Measurements from ENCODE around the gene FYTTD1. TPM values are rescaled to one million over a fixed set of nuclear protein-coding genes. Genes with fewer than 3 reads are reported as not detected.

Gene FYTTD1
- total RNA-seq, 1 donor from 2014 or later, result 24.5 TPM

GRCh38 chr3:197814372-197814771 lies 64.7 kb downstream of the FYTTD1 start:
- TF ChIP-seq CTCF (IDR thresholded peaks at IDR 0.05; ENCODE audit: insufficient read depth, low read length, poor library complexity, severe bottlenecking), result no peak
- Histone ChIP-seq H3K36me3 (ENCODE audit: control insufficient read depth, insufficient read depth, low read length) (no peaks in the 10 kb centered on the region), H3K4me3 (ENCODE audit: low read depth, low read length) (no peak overlapping the region), H3K27me3 (ENCODE audit: control insufficient read depth, insufficient read depth, low read length) (no peaks in the 10 kb centered on the region)
- no peak for DNase-seq (ENCODE audit: low read depth)

GRCh38 chr3:197820550-197821335 lies 71.1 kb downstream of the FYTTD1 start:
- no peak overlapping the region for H3K4me3 ChIP-seq (ENCODE audit: low read depth, low read length)

GRCh38 chr3:197829397-197830045 lies 79.8 kb downstream of the FYTTD1 start:
- Histone ChIP-seq H3K27me3 (ENCODE audit: control insufficient read depth, insufficient read depth, low read length) (no peaks in the 10 kb centered on the region), H3K4me3 (ENCODE audit: low read depth, low read length) (no peak overlapping the region), H3K36me3 (ENCODE audit: control insufficient read depth, insufficient read depth, low read length) (no peaks in the 10 kb centered on the region)
- DNase-seq (ENCODE audit: low read depth), result no peak
- no peak for TF ChIP-seq CTCF (IDR thresholded peaks at IDR 0.05; ENCODE audit: insufficient read depth, low read length, poor library complexity, severe bottlenecking)

More at GRCh38 chr3:197820550-197821335, 71.1 kb downstream of the FYTTD1 start:
- Histone ChIP-seq H3K36me3 (ENCODE audit: control insufficient read depth, insufficient read depth, low read length) (no peaks in the 10 kb centered on the region), H3K27me3 (ENCODE audit: control insufficient read depth, insufficient read depth, low read length) (no peaks in the 10 kb centered on the region)
- DNase-seq (ENCODE audit: low read depth), result no peak
- no peak for TF ChIP-seq CTCF (IDR thresholded peaks at IDR 0.05; ENCODE audit: insufficient read depth, low read length, poor library complexity, severe bottlenecking)

- Histone ChIP-seq H3K27me3 (ENCODE audit: control insufficient read depth, insufficient read depth, low read length) (no peaks in the 10 kb centered on the region), H3K4me3 (ENCODE audit: low read depth, low read length) (no peak overlapping the region), H3K36me3 (ENCODE audit: control insufficient read depth, insufficient read depth, low read length) (no peaks in the 10 kb centered on the region)
- TF ChIP-seq CTCF (IDR thresholded peaks at IDR 0.05; ENCODE audit: insufficient read depth, low read length, poor library complexity, severe bottlenecking), result no peak
- no peak for DNase-seq (ENCODE audit: low read depth)
Observed at GRCh38 chr3:197830308-197830966, 80.8 kb downstream of the FYTTD1 start.

- no peak for TF ChIP-seq CTCF (IDR thresholded peaks at IDR 0.05; ENCODE audit: insufficient read depth, low read length, poor library complexity, severe bottlenecking)
- Histone ChIP-seq H3K36me3 (ENCODE audit: control insufficient read depth, insufficient read depth, low read length) (peaks cover 1% of the 10 kb centered on the region), H3K27me3 (ENCODE audit: control insufficient read depth, insufficient read depth, low read length) (no peaks in the 10 kb centered on the region), H3K4me3 (ENCODE audit: low read depth, low read length) (no peak overlapping the region)
- no peak for DNase-seq (ENCODE audit: low read depth)
Observed at GRCh38 chr3:197830967-197831313, 81.3 kb downstream of the FYTTD1 start.
